GM19193 (cell line): ENCODE measurements around the gene IL32.

Source experiments
- POLR2A ChIP-seq: IDR thresholded peaks from 4 replicates; pipeline ENCODE4 v1.6.1; 2011; ENCODE audit not compliant: insufficient read depth, insufficient read length; ENCODE audit errors: extremely low read depth

The IL32 gene

GRCh38 chr16:3038896-3039295 lies 26.5 kb upstream of the IL32 start:
- no peak for TF ChIP-seq POLR2A

GRCh38 chr16:3042376-3042775 lies 23.1 kb upstream of the IL32 start:
- TF ChIP-seq POLR2A, result no peak

- no peak for TF ChIP-seq POLR2A
Measured at GRCh38 chr16:3044708-3045107, 20.7 kb upstream of the IL32 start.

GRCh38 chr16:3045758-3046640 lies 19.4 kb upstream of the IL32 start, which contains the start of gene MMP25:
MMP25 (plus strand) TSS chr16:3046561; CDS start chr16:3046918, 357 bp downstream.
- no peak for TF ChIP-seq POLR2A

- TF ChIP-seq POLR2A, result no peak
Measured at GRCh38 chr16:3046641-3047386, 18.6 kb upstream of the IL32 start.

GRCh38 chr16:3047387-3047720 lies 18.1 kb upstream of the IL32 start:
- TF ChIP-seq POLR2A, result no peak

GRCh38 chr16:3049921-3050481 lies 15.4 kb upstream of the IL32 start:
- no peak for TF ChIP-seq POLR2A

- TF ChIP-seq POLR2A, result no peak
Measured at GRCh38 chr16:3050487-3050886, 15.0 kb upstream of the IL32 start.

GRCh38 chr16:3051009-3051408 lies 14.4 kb upstream of the IL32 start:
- no peak for TF ChIP-seq POLR2A

- TF ChIP-seq POLR2A, result no peak
Measured at GRCh38 chr16:3051494-3051893, 13.9 kb upstream of the IL32 start.

GRCh38 chr16:3054965-3055733 lies 10.3 kb upstream of the IL32 start:
- no peak for TF ChIP-seq POLR2A

GRCh38 chr16:3056336-3057180 lies 8.9 kb upstream of the IL32 start:
- no peak for TF ChIP-seq POLR2A

GRCh38 chr16:3057181-3058138 lies 8.0 kb upstream of the IL32 start:
- no peak for TF ChIP-seq POLR2A
